ENCODE measurements around the gene IRF4. TPM values are rescaled to one million over a fixed set of nuclear protein-coding genes. Genes with fewer than 3 reads are reported as not detected.

IRF4 gene
- total and polyA plus RNA-seq, 2 donors (not counting 3 experiments of a cell fraction or from before 2014, with no cell fraction given): not detected

- BruUV-seq (replicated peaks): no TSS peak
- dilution Hi-C loops (cut with MboI; ENCODE audit: extremely low pct_ligation_motif_present, low sequenced_read_pairs): no loop called here
- intact Hi-C loops (cut with micrococcal nuclease): no loop called here
- Histone ChIP-seq H3K36me3 (ENCODE audit: control insufficient read depth in 2 of 2, extremely low read depth in 1 of 2, insufficient read depth in 2 of 2, low read length in 2 of 2) (no peaks in the 10 kb centered on the region), H3K9me3 (replicated peaks; ENCODE audit: control insufficient read depth, insufficient read depth, low read length) (no peaks in the 10 kb centered on the region), H2AFZ (ENCODE audit: low read depth, low read length) (no peak overlapping the region), H3K27ac (ENCODE audit: insufficient read depth, low read depth, low read length) (no peak overlapping the region), H3K27me3 (ENCODE audit: control insufficient read depth in 2 of 2, insufficient read depth in 2 of 2, low read length in 2 of 2) (no peaks in the 10 kb centered on the region), H3K9me1 (replicated peaks; ENCODE audit: control insufficient read depth, extremely low read depth, insufficient read depth, low read length) (no peaks in the 10 kb centered on the region), H3K79me2 (ENCODE audit: control insufficient read depth, insufficient read depth, low read length) (no peaks in the 10 kb centered on the region), H4K20me1 (replicated peaks; ENCODE audit: control insufficient read depth, extremely low read depth, insufficient read depth, low read length) (no peaks in the 10 kb centered on the region), H3K9ac (replicated peaks; ENCODE audit: extremely low read depth, insufficient read depth, low read length) (no peak overlapping the region), H3K4me2 (ENCODE audit: insufficient read depth, low read length) (no peak overlapping the region), H3K4me1 (ENCODE audit: control insufficient read depth, extremely low read depth, insufficient read depth, low read length) (no peaks in the 10 kb centered on the region), H3K4me3 (replicated peaks in 1 of 3; ENCODE audit: insufficient read depth in 1 of 3, low read depth in 1 of 3, low read length in 3 of 3) (no peak overlapping the region)
- POLR2A ChIA-PET: no interaction called here
- TF ChIP-seq POLR2AphosphoS5 (IDR thresholded peaks at IDR 0.05; ENCODE audit: insufficient read depth, low read depth, low read length): no peak
- no peak for TF ChIP-seq JUN (IDR thresholded peaks at IDR 0.05; ENCODE audit: borderline replicate concordance, insufficient read depth, insufficient read length, low read depth)
- TF ChIP-seq POLR2A (IDR thresholded peaks at IDR 0.05; ENCODE audit: low read depth, low read length): no peak
- TF ChIP-seq EZH2 (IDR thresholded peaks at IDR 0.05; ENCODE audit: borderline replicate concordance, low read depth, low read length, severe bottlenecking): no peak
- no peak for TF ChIP-seq MYC (IDR thresholded peaks at IDR 0.05; ENCODE audit: low read depth, low read length)
- no peak for TF ChIP-seq CTCF (IDR thresholded peaks at IDR 0.05; ENCODE audit: extremely low read depth in 1 of 2, insufficient read depth in 1 of 2, low read depth in 1 of 2, low read length in 2 of 2)
- TF ChIP-seq MAX (IDR thresholded peaks at IDR 0.05; ENCODE audit: insufficient read depth, insufficient read length): no peak
- no peak for TF ChIP-seq GATA2 (IDR thresholded peaks at IDR 0.05; ENCODE audit: insufficient read depth, insufficient read length, low read depth, low read length)
- no peak for TF ChIP-seq FOS (IDR thresholded peaks at IDR 0.05; ENCODE audit: borderline replicate concordance, insufficient read depth, low read length)
- FAIRE-seq: no peak
- CTCF ChIA-PET: no interaction called here
- DNase-seq (ENCODE audit: low read depth, low spot score): no peak
These were observed 55.1 kb downstream of the IRF4 start for GRCh38 chr6:446418-447366.
